Measurements from ENCODE around the gene MCIDAS. TPM values are rescaled to one million over a fixed set of nuclear protein-coding genes. Genes with fewer than 3 reads are reported as not detected.
A peak's percentile ranks its signal among the peaks of the same experiment; 100 is the strongest.

MCIDAS gene
- total RNA-seq, 2 donors from 2014 or later, result not detected

DNA sequence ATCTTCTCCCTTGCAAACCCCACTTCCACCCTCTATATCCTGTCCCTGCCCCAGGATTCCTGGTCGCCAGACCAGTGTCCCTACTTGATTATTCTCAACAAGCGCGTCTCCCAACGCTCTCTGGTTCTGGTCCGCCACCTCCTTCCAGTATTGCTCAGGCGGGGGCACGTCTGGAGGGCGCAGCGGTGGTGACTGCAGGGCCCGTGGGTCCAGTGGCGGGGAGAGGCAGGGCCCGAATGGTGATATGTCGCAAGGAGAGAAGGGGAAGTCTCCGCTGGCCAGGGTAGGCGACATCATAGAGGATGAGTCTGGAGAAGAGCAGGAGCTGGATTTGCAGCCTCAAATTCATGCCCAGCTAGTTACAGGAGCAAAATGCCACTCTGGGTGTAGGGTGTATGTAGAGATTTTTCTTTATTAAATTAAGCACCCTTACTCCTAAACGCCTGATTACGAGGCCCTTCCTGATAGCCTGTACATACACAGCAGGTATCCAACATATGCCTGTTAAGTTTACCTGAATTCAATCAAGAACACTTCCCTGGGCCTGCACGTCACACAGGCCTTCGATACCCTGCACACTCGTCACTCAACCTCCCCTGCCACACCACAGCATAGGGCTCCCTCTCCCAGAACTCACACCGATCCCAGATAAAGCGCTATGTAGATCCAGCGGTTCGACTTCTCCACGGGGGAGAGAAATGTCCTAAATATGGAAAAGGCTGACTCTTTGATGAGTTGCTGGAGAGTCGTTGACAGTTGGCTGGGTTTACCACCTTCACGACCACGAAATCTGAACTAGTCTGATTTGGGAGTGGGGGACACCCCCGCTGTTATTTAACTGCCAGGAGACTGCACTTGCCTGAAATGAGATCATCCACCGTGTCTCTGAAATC, 4.8 kb downstream of the MCIDAS start:
- peaks cover 10 to 25% of the 10 kb centered on the region in 2 donors for H3K4me1 ChIP-seq (ENCODE audit: control insufficient read depth in 1 of 2, low read depth in 2 of 2)
- H3K27me3 ChIP-seq (replicated peaks; ENCODE audit: insufficient read depth), result peaks cover 23% of the 10 kb centered on the region
- ATAC-seq (ENCODE audit: insufficient number of reproducible peaks, low FRiP score, low read depth), result no peak
- DNase-seq (ENCODE audit: low spot score), result no peak
- H3K36me3 ChIP-seq, result no peaks in the 10 kb centered on the region
- no peak overlapping the region for H3K27ac ChIP-seq
- no peak for TF ChIP-seq CTCF (IDR thresholded peaks at IDR 0.05)
- H3K4me3 ChIP-seq, result no peak overlapping the region
- H3K9me3 ChIP-seq, result no peaks in the 10 kb centered on the region

GRCh38 chr5:55220433-55221185, 6.5 kb downstream of the MCIDAS start:
- Histone ChIP-seq H3K9me3 (no peaks in the 10 kb centered on the region), H3K4me1 (ENCODE audit: control insufficient read depth in 1 of 2, low read depth in 2 of 2) (peaks cover 5 to 12% of the 10 kb centered on the region in 2 donors), H3K36me3 (no peaks in the 10 kb centered on the region), H3K4me3 (peak overlapping the region; percentile 62), H3K27me3 (replicated peaks; ENCODE audit: insufficient read depth) (peaks cover 23% of the 10 kb centered on the region), H3K27ac (no peak overlapping the region)
- TF ChIP-seq CTCF (IDR thresholded peaks at IDR 0.05), result no peak
- ATAC-seq (ENCODE audit: insufficient number of reproducible peaks, low FRiP score, low read depth) (no peak), DNase-seq (ENCODE audit: low spot score) (no peak)

GRCh38 chr5:55219770-55220169, 7.3 kb downstream of the MCIDAS start:
- no peak for TF ChIP-seq CTCF (IDR thresholded peaks at IDR 0.05)
- DNase-seq (ENCODE audit: low spot score) (no peak), ATAC-seq (ENCODE audit: insufficient number of reproducible peaks, low FRiP score, low read depth) (no peak)
- H3K9me3 ChIP-seq, result no peaks in the 10 kb centered on the region
- H3K4me1 ChIP-seq (ENCODE audit: control insufficient read depth in 1 of 2, low read depth in 2 of 2), result peaks cover 5 to 12% of the 10 kb centered on the region in 2 donors
- peaks cover 23% of the 10 kb centered on the region for H3K27me3 ChIP-seq (replicated peaks; ENCODE audit: insufficient read depth)
- H3K36me3 ChIP-seq, result no peaks in the 10 kb centered on the region
- no peak overlapping the region for H3K4me3 ChIP-seq
- H3K27ac ChIP-seq, result no peak overlapping the region

DNA sequence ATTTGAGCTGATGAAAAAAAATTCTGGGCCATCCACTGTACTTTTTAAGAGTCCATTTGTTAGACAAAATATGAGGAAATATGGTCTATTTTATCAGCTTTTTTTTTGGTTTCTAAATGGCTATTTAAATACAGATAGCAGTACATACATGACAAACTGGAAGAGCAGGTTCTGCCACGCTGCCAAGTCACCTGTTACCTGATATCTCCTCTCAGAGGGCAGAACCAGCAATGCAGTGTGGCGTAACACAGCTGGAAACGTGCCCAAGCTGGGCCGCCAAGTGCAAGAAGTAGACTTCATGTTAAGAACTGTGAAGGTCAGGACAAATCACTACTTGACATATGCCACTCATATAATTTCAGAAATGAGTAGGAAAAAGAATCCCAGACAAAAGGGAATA, 8.1 kb downstream of the MCIDAS start:
- DNase-seq (ENCODE audit: low spot score) (no peak), ATAC-seq (ENCODE audit: insufficient number of reproducible peaks, low FRiP score, low read depth) (no peak)
- H3K36me3 ChIP-seq, result no peaks in the 10 kb centered on the region
- H3K4me3 ChIP-seq, result no peak overlapping the region
- H3K4me1 ChIP-seq (ENCODE audit: control insufficient read depth in 1 of 2, low read depth in 2 of 2), result peaks cover 5 to 12% of the 10 kb centered on the region in 2 donors
- no peak for TF ChIP-seq CTCF (IDR thresholded peaks at IDR 0.05)
- H3K9me3 ChIP-seq, result no peaks in the 10 kb centered on the region
- H3K27ac ChIP-seq, result no peak overlapping the region
- H3K27me3 ChIP-seq (replicated peaks; ENCODE audit: insufficient read depth), result peaks cover 23% of the 10 kb centered on the region

- no peaks in the 10 kb centered on the region for H3K9me3 ChIP-seq
- TF ChIP-seq CTCF (IDR thresholded peaks at IDR 0.05), result no peak
- H3K4me3 ChIP-seq, result no peak overlapping the region
- H3K27ac ChIP-seq, result no peak overlapping the region
- H3K36me3 ChIP-seq, result no peaks in the 10 kb centered on the region
- H3K27me3 ChIP-seq (replicated peaks; ENCODE audit: insufficient read depth), result no peaks in the 10 kb centered on the region
- no peak for DNase-seq (ENCODE audit: low spot score)
- H3K4me1 ChIP-seq (ENCODE audit: control insufficient read depth in 1 of 2, low read depth in 2 of 2), result no peaks in the 10 kb centered on the region
- ATAC-seq (ENCODE audit: insufficient number of reproducible peaks, low FRiP score, low read depth), result no peak
These were observed 15.8 kb downstream of the MCIDAS start for GRCh38 chr5:55211184-55211874.
